Dendritic cell treated with granulocyte-macrophage colony-stimulating factor and Interleukin-4, amounts not matched to agents 40 ng/mL and 50 ng/mL, for 4 days (primary cell): ENCODE data around the gene KCTD10.
"Not testable (repeated sequence)": the region's sequence is repeated elsewhere in the genome, so short reads cannot be mapped to it uniquely, and the experiment has no call there.

Source experiments
- H3K27ac Mint-ChIP-seq: one replicate; pipeline ENCODE4 v1.8.0; 2022; ENCODE audit warnings: mild to moderate bottlenecking, mixed read lengths
- H3K27me3 Mint-ChIP-seq: one replicate; pipeline ENCODE4 v1.8.0; 2022; ENCODE audit warnings: mild to moderate bottlenecking, mixed read lengths
- H3K36me3 Mint-ChIP-seq: one replicate; pipeline ENCODE4 v1.8.0; 2022; ENCODE audit warnings: low read depth, mixed read lengths
- H3K4me1 Mint-ChIP-seq: one replicate; pipeline ENCODE4 v1.8.0; 2022; ENCODE audit warnings: low read depth, mixed read lengths
- H3K4me3 Mint-ChIP-seq: one replicate; pipeline ENCODE4 v1.8.0; 2022; ENCODE audit warnings: mild to moderate bottlenecking, moderate library complexity, mixed read lengths
- H3K9me3 Mint-ChIP-seq: one replicate; pipeline ENCODE4 v1.8.0; 2022; ENCODE audit warnings: mixed read lengths
- intact Hi-C: fragments of 100-400 bp; cut with micrococcal nuclease; formaldehyde crosslinking; loops from one replicate; pipeline ENCODE4 v1.15.0; 2022

The KCTD10 gene

DNA sequence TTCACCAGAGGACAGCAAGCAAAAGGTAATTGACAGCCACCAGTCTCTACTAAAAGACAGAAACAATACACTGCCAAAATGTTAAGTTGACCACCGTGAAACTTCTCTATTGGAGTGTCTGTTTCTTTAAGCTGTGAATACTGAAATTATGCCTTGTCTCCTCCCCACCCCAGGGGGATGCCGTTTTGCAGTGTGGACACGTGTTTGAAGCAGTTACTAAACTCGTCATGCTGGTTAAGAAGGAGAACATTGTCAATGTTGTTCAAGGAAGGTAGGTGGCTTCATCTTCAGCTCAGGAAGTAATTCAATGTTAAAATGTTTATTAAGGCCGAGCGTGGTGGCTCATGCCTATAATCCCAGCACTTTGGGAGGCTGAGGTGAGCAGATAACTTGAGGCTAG is 32.8 kb downstream of the KCTD10 start:
- intact Hi-C loops: no loop called here
- Mint-ChIP-seq H3K27me3 (no peaks in the 10 kb centered on the region), H3K4me3 (no peak overlapping the region), H3K4me1 (no peaks in the 10 kb centered on the region), H3K36me3 (peaks cover 65% of the 10 kb centered on the region), H3K27ac (no peak overlapping the region), H3K9me3 (no peaks in the 10 kb centered on the region)

DNA sequence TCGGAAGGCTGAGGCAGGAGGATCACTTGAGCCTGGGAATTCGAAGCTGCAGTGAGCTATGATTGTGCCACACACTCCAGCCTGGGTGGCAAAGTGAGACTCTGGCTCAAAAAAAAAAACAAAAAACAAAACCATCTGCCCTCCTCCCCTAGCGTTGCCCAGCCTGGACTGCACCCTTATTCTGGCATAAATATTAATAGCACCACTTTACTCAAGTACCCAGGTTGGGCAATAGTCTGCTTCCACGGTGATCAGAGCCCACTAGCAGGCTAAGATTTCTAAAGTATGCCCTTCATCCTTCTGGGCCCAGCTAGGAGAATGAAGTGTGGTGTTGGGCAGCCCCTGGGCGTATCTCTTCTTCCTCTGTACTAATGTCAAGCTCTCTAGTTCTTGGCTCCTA is 33.3 kb downstream of the KCTD10 start:
- Mint-ChIP-seq H3K9me3 (no peaks in the 10 kb centered on the region), H3K27ac (no peak overlapping the region)
- intact Hi-C loops: no loop called here

GRCh38 chr12:109440851-109441490 is 36.1 kb downstream of the KCTD10 start:
- Mint-ChIP-seq H3K4me1 (no peaks in the 10 kb centered on the region), H3K9me3 (no peaks in the 10 kb centered on the region), H3K27me3 (no peaks in the 10 kb centered on the region), H3K4me3 (no peak overlapping the region), H3K36me3 (peaks cover 34% of the 10 kb centered on the region), H3K27ac (no peak overlapping the region)
- intact Hi-C loops: no loop called here

More for the DNA sequence above, 33.3 kb downstream of the KCTD10 start:
- H3K27me3 Mint-ChIP-seq: no peaks in the 10 kb centered on the region
- H3K36me3 Mint-ChIP-seq: peaks cover 60% of the 10 kb centered on the region
- no peaks in the 10 kb centered on the region for H3K4me1 Mint-ChIP-seq
- no peak overlapping the region for H3K4me3 Mint-ChIP-seq

- H3K36me3 Mint-ChIP-seq: peaks cover 24% of the 10 kb centered on the region
- H3K27me3 Mint-ChIP-seq, H3K4me3 Mint-ChIP-seq, intact Hi-C loops, H3K4me1 Mint-ChIP-seq, H3K9me3 Mint-ChIP-seq, H3K27ac Mint-ChIP-seq: not testable (repeated sequence)
Measured at GRCh38 chr12:109439951-109440350, 37.1 kb downstream of the KCTD10 start.

- peaks cover 16% of the 10 kb centered on the region for H3K36me3 Mint-ChIP-seq
- H3K4me1 Mint-ChIP-seq: no peaks in the 10 kb centered on the region
- H3K27ac Mint-ChIP-seq: no peak overlapping the region
- intact Hi-C loops: no loop called here
- no peak overlapping the region for H3K4me3 Mint-ChIP-seq
- no peaks in the 10 kb centered on the region for H3K27me3 Mint-ChIP-seq
- no peaks in the 10 kb centered on the region for H3K9me3 Mint-ChIP-seq
Measured at GRCh38 chr12:109439181-109439580, 37.9 kb downstream of the KCTD10 start.

DNA sequence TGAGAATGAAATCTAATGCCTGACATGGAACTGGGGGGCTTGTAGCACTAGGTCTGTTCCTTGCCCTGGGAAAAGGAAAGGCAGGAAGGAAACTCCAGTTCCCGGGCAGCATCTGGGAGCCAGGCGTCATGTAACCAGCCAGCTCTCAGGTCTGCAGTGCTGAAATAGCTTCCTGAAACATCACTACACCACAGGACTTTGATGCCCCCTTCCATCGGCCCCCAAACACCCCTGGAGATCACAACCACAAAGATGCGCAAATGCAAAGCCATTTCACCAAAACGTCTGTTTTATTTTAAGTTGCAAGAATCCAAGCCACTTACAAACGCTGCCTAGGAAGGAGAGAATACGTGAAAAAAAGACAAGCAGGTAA is 40.9 kb downstream of the KCTD10 start:
- no peak overlapping the region for H3K4me3 Mint-ChIP-seq
- peaks cover 6% of the 10 kb centered on the region for H3K27me3 Mint-ChIP-seq
- H3K36me3 Mint-ChIP-seq: peaks cover 6% of the 10 kb centered on the region
- no peak overlapping the region for H3K27ac Mint-ChIP-seq
- intact Hi-C loops: no loop called here
- no peaks in the 10 kb centered on the region for H3K9me3 Mint-ChIP-seq
- peaks cover 9% of the 10 kb centered on the region for H3K4me1 Mint-ChIP-seq

- peaks cover 9% of the 10 kb centered on the region for H3K4me1 Mint-ChIP-seq
- H3K36me3 Mint-ChIP-seq: peaks cover 5% of the 10 kb centered on the region
- H3K9me3 Mint-ChIP-seq: no peaks in the 10 kb centered on the region
- H3K27me3 Mint-ChIP-seq: peaks cover 6% of the 10 kb centered on the region
- H3K4me3 Mint-ChIP-seq: no peak overlapping the region
- intact Hi-C loops: no loop called here
- no peak overlapping the region for H3K27ac Mint-ChIP-seq
Measured at GRCh38 chr12:109435428-109436187, 41.5 kb downstream of the KCTD10 start.

GRCh38 chr12:109434582-109434981 is 42.5 kb downstream of the KCTD10 start:
- H3K4me1 Mint-ChIP-seq: peaks cover 9% of the 10 kb centered on the region
- H3K4me3 Mint-ChIP-seq: no peak overlapping the region
- H3K27me3 Mint-ChIP-seq: peaks cover 6% of the 10 kb centered on the region
- H3K36me3 Mint-ChIP-seq: no peaks in the 10 kb centered on the region
- intact Hi-C loops: no loop called here
- no peaks in the 10 kb centered on the region for H3K9me3 Mint-ChIP-seq
- H3K27ac Mint-ChIP-seq: no peak overlapping the region

DNA sequence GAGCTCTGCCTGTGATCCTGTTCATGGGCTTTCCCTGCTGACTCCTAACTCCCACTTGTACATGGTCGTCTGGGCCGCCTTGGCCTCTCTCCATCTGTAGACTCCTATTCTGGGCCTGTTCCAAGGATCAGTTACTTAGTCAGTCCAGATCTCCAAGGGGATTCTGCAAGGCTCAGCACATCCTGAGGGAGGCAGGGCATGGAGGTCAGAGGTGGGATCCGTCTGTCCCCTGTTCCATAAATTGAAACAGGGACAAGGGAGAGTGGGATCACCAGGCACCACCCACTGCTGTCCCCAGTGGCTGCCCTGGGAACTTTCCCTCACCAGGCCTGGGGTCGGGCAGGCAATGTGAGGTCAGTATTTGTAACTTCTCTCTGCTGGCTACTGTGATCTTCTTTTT is 43.5 kb downstream of the KCTD10 start:
- Mint-ChIP-seq H3K27ac (no peak overlapping the region), H3K4me1 (peaks cover 9% of the 10 kb centered on the region), H3K27me3 (peaks cover 6% of the 10 kb centered on the region), H3K36me3 (no peaks in the 10 kb centered on the region), H3K4me3 (no peak overlapping the region), H3K9me3 (no peaks in the 10 kb centered on the region)
- intact Hi-C loops: loop anchor here (2.0 kb wide), 2 partner anchors 35 to 43 kb away; partner anchors contain the start of genes KCTD10 and UBE3B

GRCh38 chr12:109432842-109433304 is 44.2 kb downstream of the KCTD10 start:
- intact Hi-C loops: loop anchor here (2.0 kb wide), 2 partner anchors 36 to 44 kb away; partner anchors contain the start of genes KCTD10 and UBE3B
- Mint-ChIP-seq H3K4me3 (no peak overlapping the region), H3K9me3 (no peaks in the 10 kb centered on the region), H3K36me3 (no peaks in the 10 kb centered on the region), H3K27me3 (peaks cover 6% of the 10 kb centered on the region), H3K27ac (no peak overlapping the region), H3K4me1 (peaks cover 9% of the 10 kb centered on the region)

DNA sequence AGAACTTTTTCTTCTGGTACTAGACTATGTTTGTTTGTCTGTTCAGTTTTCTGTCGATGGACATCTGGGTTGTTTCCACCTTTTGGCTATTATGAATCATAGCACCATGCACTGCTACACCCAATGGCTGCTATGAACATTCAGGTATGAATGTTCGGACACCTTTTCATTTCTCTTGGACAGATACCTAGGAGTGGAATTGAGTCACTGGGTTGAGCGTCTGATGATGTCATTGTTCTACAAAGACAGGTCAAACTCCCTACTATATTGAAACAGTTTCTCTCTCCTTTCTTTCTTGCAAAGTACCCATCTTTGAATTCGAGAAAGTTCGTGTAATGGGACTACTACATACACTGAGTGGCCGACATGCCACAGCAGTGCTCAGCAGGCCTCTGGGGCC is 44.7 kb downstream of the KCTD10 start:
- Mint-ChIP-seq H3K27me3 (peaks cover 6% of the 10 kb centered on the region), H3K36me3 (no peaks in the 10 kb centered on the region), H3K9me3 (no peaks in the 10 kb centered on the region), H3K4me1 (peaks cover 9% of the 10 kb centered on the region), H3K4me3 (no peak overlapping the region), H3K27ac (no peak overlapping the region)
- intact Hi-C loops: loop anchor here (2.0 kb wide), 2 partner anchors 36 to 44 kb away; partner anchors contain the start of genes KCTD10 and UBE3B

GRCh38 chr12:109430244-109430643 is 46.9 kb downstream of the KCTD10 start:
- Mint-ChIP-seq H3K9me3 (no peaks in the 10 kb centered on the region), H3K4me3 (no peak overlapping the region), H3K4me1 (peaks cover 9% of the 10 kb centered on the region), H3K27me3 (peaks cover 8% of the 10 kb centered on the region), H3K36me3 (no peaks in the 10 kb centered on the region), H3K27ac (no peak overlapping the region)
- intact Hi-C loops: no loop called here

GRCh38 chr12:109428804-109429203 is 48.3 kb downstream of the KCTD10 start:
- not testable (repeated sequence) for H3K4me1 Mint-ChIP-seq

DNA sequence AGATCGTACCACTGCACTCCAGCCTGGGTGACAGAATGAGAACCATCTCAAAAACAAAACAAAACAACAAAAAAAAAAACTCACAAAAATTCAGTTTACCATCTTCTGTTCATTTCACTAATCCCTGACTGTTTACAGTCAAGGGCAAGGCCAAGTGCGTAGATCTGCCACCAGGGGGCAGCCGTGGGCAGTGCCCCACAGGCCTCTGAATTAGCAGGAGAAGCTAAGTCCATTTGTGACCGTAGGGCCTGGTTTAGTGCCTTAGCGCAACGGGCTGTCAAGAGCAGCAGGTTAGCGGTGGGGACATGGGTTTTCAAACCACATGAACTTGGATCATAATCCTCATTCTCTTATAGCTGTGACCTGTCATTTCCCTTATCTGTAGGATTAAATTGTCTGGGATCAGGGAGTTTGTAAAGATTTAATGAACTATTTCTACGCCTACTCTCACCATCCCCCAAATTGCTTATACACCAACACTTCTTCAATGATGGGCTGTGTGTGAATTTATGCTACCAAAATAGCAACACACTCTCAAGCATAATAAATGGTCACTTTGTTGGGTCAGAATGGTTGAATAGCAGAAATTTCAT is 49.0 kb downstream of the KCTD10 start:
- Mint-ChIP-seq H3K9me3 (no peaks in the 10 kb centered on the region), H3K27me3 (peaks cover 10% of the 10 kb centered on the region), H3K27ac (no peak overlapping the region), H3K4me1 (peaks cover 11% of the 10 kb centered on the region), H3K4me3 (no peak overlapping the region), H3K36me3 (no peaks in the 10 kb centered on the region)
- intact Hi-C loops: loop anchor here (2.0 kb wide), 1 partner anchor 347 kb away; no protein-coding TSS in a partner anchor

More at GRCh38 chr12:109428804-109429203, 48.3 kb downstream of the KCTD10 start:
- intact Hi-C loops: loop anchor here (2.0 kb wide), 1 partner anchor 346 kb away; no protein-coding TSS in a partner anchor
- peaks cover 15% of the 10 kb centered on the region for H3K27me3 Mint-ChIP-seq
- not testable (repeated sequence) for H3K36me3 Mint-ChIP-seq, H3K4me3 Mint-ChIP-seq, H3K9me3 Mint-ChIP-seq, H3K27ac Mint-ChIP-seq
